Putamen (tissue), 1 donor: Measurements from ENCODE around the gene FETUB.

Experiments
- DNase-seq: peaks from one replicate; pipeline ENCODE4 v3.0.0-alpha.2; 2016; ENCODE audit warnings: low spot score

The FETUB gene, protein sequence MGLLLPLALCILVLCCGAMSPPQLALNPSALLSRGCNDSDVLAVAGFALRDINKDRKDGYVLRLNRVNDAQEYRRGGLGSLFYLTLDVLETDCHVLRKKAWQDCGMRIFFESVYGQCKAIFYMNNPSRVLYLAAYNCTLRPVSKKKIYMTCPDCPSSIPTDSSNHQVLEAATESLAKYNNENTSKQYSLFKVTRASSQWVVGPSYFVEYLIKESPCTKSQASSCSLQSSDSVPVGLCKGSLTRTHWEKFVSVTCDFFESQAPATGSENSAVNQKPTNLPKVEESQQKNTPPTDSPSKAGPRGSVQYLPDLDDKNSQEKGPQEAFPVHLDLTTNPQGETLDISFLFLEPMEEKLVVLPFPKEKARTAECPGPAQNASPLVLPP

GRCh38 chr3:186639778-186640472, at the start of gene FETUB:
Gene FETUB (plus strand): TSS chr3:186640399. CDS start chr3:186640461, 62 bp downstream.
- no peak for DNase-seq

DNA sequence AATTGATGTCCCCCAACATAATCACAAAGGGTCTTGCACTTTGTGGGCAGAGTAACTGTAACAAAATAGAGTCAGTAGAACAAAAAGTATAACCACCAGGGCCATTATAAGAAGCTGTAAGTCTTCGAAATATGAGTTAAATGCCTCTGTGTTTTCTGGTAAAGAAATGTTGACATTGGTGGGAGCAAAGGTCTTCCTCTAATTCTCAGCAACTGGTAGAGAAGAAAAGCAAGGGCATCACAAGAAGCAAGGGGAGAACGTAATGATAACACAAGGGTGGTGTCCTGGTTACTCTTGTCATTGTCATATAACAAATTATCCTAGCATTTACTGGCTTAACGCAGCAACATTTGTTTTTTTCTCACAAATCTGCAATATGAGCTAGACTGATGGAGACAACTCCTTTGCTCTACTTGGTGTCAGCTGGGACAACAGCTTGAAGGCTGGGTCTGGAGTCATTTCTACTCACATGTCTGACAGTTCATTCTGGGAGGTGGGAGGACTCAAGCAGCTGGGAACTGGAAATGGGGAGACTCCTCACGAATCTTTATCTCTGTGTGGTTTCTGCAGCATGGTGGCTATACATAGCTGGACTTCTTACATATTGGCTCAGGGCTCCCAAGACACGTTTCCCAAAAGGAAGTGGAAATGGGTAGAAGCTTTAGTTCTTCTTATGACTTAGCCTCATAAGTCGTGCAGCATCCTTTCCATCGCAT, 49.5 kb upstream of the FETUB start:
- DNase-seq: no peak

- DNase-seq: no peak
Observed at GRCh38 chr3:186592682-186593081, 47.5 kb upstream of the FETUB start.

DNA sequence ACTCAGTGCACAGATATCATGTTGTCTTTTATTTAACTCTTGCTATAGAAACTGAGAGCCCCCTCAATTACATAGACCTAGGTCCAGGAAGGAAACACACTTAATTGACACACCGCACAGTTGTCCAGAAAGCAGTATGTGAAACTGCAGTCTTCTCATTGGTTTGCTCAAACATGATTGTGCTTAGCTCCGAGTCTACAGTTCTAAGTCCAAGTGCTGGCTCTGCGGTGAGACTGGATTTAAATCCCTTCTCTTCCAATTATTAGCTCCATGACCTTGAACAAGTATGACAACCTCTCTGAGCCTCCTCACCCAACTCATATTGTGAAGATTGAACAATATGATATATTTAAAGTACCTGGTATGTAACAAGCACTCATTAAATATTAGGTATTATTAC, 46.3 kb upstream of the FETUB start:
- DNase-seq: no peak

DNA sequence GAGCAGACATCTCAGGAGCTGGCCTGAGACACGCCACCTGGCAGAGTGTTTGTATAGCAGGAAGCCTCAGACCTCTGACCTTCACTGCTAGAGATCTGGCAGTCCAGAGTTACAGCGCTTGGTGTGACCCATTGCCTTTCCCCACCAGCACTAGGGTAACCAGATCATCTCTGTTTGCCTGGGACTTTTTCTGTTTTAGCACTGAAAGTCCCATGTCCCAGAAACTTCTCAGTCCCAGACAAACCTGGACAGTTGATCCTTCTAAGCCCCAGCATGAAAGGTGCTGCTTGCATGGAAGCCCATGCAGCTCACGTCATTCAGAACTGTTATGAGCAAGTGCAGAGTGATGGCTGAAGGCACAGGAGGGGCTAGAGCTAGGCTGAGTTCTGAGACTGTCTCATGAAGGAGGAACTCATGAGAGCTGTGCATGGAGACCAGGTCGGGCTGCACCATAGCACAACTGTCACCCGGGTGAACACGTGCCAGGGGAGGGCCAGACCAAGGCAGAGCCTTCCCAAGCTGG, 45.5 kb upstream of the FETUB start:
- no peak for DNase-seq

DNA sequence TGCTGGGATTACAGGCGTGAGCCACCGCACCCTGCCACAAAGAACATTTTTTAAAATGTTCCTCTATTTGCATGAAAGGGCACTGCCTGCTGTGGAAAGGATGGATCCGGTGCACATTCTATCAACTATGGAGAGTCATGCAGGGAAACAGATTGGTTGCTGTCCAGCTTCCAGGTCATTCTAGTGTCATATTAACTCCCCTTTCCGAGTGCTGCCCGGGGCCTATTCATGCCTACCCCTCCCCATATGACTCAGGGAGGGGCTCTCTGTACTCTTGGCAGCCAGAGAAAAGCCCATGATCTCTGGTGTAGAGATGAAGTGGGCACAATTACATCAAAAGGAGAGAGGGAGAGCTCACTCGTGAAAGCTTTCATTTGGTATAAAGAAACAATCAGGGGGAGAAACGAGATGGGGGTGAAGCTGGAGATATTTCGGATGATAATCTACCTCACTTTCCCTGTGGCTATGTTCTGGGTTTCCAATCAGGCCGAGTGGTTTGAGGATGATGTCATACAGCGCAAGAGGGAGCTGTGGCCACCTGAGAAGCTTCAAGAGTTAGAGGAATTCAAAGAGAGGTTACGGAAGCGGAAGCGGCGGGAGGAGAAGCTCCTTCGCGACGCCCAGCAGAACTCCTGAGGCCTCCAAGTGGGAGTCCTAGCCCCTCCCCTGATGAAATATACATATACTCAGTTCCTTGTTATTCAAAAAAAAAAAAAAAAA, 43.5 kb upstream of the FETUB start:
- DNase-seq: no peak

DNA sequence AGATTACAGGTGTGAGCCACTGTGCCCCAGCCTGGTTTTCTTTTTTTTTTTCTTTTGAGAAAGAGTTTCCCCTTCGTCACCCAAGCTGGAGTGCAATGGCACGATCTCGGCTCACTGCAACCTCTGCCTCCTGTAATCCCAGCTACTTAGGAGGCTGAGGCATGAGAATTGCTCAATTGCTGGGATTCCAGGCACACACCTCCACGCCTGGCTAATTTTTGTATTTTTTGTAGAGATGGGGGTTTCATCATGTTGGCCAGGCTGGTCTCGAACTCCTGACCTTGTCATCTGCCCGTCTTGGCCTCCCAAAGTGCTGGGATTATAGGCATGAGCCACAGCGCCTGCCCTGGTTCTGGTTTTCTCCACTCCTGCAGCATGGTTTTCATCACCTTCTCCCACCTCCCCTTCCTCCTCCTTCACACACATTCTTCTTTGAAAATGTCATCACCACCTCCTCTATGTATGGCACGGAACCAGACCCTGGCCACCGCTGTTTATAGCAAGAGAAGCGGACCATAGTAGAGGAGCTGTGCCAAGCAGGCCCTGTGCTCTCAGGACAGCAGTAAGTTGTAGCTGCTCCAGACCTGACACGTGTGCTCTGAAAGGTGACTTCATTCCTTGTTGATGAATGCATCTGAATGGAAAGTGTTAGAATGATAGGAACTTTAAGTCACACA, 42.0 kb upstream of the FETUB start:
- DNase-seq: no peak

- DNase-seq: no peak
Observed at GRCh38 chr3:186598794-186599141, 41.4 kb upstream of the FETUB start.

DNA sequence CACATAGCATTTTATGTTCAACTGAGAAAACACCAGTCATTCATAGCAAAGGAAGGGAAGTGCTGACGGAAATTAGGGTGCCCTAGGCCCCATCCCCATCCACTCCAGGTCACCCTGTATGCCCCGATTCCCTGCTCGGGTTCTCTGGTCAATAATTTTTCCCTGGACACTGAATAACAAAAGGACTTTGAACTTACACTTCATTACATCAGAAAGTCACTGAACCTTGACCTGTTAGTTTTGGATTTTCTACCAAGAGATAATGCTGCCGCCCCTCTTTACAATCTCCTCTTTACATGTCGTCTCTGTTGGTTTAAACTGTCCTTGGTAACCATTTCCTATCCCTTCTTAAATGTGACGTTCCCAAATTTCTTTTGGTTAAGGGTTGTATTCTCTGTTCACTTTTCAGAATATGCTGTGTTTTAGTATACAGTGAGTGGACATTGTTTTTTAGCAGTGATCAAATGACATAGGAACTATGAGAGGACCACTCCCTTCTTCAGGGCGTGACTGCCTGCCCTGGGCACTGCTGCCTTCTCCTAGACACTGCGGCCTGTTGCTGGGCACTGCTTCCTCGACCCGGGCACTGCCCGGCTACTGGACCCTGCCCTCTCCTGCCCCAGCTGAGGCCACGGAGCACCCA, 40.9 kb upstream of the FETUB start:
- no peak for DNase-seq

DNA sequence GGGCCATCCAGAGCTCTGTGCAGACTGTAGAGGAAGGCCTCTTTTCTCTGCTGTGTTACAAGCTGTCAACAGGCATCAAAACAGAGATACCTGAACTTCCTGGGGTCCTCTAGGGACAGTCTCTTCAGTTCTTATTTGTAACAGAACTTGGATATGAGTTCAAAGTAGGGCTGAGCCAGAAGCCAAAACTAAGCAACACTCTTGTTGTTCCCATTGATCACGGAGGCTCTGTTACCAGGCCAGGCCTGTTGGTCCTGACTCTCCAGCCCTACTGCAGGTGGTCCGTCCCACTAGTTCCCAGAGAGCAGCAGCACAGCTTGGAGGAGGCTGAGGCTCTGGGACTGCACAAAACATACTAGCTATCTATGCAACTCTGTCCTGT, 40.4 kb upstream of the FETUB start:
- no peak for DNase-seq

DNA sequence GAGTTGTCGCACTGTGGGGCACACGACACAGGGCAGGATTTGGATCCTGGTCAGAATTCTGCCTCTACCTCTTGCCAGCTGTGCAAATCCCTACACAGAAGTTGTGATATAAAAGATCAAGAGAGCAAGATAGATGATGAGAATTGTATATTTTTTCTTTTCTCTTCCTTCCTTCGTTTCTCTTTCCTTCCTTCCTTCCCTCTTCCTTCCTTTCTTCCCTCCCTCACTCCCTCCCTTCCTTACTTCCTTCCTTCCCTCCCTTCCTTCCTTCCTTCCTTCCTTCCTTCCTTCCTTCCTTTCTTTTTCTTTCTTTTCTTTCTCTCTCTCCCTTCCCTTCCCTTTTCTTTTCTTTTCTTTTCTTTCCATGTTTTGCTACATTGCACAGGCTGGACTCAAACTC, 39.3 kb upstream of the FETUB start:
- DNase-seq: no peak

- DNase-seq: no peak
Observed at GRCh38 chr3:186603159-186603558, 37.0 kb upstream of the FETUB start.

GRCh38 chr3:186605078-186605477, 35.1 kb upstream of the FETUB start:
- no peak for DNase-seq

- no peak for DNase-seq
Observed at GRCh38 chr3:186605561-186606545, 34.3 kb upstream of the FETUB start.

GRCh38 chr3:186608624-186609215, 31.5 kb upstream of the FETUB start:
- DNase-seq: no peak

DNA sequence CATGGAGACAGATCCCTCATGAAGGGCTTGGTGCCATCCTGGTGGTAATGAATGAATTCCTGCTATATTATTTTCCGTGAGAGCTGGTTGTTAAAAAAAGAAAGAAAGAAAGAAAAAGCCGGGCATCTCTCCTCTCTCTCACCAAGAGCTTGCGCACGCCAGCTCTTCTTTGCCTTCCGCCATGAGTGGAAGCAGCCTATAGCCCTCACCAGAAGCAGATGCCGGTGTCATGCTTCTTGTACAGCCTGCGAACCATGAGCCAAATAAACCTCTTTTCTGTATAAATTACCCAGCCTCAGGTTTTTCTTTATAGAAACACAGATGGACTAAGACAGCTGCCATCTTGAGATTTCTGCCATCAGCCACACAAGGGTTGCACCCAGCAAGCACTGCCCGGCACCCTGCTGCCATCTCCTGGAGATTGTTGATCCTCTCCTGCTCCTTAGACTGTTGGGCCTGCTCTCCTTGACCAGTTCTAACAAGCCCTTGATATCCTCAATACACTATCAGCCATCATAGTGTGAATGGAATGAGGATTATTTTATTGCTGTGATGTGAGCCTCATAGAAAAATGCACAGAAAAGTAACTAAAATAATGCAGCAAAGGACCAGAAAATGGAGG, 30.8 kb upstream of the FETUB start:
- DNase-seq: no peak

DNA sequence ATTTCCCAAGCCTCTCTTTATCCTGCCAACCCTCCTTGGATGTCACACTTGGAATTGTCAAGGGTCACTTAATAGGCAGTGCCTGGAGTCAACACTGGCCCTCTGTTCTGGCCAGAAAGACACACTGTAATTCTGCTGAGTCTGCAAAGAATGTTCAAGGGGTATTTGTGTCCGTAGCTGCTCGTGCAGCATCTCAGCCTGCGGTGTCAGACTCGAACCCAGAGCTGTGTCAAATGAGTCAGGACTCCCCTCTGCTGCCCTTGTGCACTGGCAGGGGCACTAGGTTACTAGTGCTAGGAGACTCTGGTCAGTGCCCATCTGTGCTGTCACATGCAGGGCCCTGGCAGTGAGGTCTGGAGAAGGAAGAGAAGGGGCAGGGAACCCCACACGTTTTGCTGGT, 28.1 kb upstream of the FETUB start:
- DNase-seq: no peak

- no peak for DNase-seq
Observed at GRCh38 chr3:186612721-186613636, 27.2 kb upstream of the FETUB start, which contains the start of gene AHSG. Gene AHSG (plus strand): TSS chr3:186613060. CDS start chr3:186613142, 82 bp downstream.
